NCI-H446 treated with DMSO at 0.1 percent for 48 hours (cell line): Measurements from ENCODE around the gene HOXC9.

ENCODE experiments used
- DNase-seq: peaks from one replicate; lab custom pipeline; 2025; lab: John Stamatoyannopoulos, UW

The HOXC9 gene

DNA sequence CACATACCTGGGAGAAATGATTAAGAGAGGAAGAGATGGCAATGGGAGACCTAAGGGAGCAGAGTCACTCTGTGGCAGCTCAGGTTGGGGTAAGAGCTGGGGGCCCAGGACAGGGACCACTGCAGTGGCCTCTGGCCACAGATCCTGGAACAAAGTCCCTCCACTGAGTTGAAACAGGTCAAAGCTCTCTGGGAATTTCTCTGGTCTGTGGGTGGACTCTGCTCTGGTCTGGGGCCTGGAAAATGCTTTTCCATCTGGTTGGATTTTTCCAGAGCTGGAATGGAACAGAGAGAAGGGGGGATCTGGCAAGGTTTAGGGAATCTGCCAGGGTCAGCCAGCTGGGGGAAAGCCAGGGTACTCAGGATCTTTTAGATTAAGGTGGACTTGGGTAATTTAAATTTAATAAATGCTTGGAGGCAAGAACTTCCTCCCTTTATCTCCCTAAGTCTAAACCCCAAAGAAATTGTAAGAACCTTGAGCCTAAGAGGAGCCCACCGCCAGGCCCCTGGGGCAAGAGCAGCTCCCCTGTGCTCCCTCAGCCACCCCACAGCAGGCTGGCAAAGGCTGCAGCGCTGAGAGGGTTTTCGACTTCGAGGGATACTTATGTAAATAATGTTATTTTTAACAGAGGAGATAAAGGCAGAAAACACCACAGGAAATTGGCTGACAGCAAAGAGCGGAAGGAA lies 11.3 kb upstream of the HOXC9 start:
- DNase-seq, result no peak

DNA sequence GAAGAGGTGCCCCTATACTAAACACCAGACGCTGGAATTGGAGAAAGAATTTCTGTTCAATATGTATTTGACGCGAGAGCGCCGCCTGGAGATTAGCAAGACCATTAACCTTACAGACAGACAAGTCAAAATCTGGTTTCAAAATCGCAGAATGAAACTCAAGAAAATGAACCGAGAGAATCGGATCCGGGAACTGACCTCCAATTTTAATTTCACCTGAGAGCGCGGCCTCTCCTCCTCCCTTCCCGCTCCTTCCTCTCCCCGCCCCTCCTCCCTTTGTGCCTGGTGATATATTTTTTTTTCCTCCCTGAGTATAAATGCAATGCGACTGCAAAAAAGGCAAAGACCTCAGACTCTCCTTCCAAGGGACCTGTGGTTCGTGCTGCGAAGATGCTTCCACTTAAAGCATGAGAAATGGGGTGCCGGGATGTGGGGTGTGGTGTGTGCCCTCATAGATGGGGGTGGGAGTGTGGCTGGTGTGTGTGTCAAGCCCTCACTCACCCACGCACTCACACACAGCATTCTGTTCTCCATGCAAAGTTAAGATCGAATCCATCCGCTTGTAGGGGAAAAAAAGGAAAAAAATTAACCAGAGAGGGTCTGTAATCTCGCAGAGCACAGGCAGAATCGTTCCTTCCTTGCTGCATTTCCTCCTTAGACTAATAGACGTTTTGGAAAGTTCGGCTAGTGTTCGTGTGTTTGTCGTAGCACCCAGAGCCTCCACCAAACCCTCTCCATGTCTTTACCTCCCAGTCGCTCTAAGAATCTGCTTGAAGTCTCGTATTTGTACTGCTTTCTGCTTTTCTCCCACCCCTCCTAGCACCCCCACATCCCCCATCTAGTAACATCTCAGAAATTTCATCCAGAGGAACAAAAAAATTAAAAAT lies 10.5 kb upstream of the HOXC9 start:
- DNase-seq, result peak; percentile 42

DNA sequence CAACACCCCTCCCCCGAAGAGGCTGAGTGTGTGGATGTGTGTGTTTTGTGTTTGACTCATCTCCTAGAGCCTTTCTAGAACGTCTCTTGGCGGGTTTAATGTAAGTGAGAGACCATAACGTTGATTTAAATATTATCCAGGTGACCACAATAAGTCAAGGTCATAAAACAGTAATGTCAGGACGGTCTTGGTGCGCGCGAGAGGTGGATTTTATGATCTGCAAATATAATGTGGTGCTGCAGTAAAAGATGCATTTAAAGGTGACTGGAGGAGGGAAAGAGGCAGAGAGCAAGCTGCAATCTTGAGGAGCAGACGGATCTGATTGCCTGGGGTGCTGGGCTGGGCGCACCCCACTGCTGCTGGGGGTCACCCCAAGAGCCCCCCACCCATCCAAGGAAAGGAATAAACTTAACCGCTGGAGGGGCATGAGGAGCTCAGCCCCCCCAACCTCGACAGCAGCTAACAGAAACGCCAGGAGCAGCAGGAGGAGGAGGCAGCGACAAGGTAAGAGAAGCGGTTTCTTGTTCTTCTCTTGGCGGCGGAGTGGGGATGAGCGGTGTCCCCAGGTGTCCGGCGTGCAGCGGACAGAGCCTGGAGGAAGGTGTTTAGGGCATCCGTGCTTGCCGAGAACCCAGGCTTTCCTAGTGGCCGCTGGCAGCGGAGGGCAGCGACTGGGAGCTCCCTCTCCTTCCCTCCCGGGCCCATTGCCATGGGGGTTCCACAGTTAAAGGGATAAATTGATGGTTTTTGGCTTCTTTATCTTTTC lies 9.5 kb upstream of the HOXC9 start:
- DNase-seq, result no peak

DNA sequence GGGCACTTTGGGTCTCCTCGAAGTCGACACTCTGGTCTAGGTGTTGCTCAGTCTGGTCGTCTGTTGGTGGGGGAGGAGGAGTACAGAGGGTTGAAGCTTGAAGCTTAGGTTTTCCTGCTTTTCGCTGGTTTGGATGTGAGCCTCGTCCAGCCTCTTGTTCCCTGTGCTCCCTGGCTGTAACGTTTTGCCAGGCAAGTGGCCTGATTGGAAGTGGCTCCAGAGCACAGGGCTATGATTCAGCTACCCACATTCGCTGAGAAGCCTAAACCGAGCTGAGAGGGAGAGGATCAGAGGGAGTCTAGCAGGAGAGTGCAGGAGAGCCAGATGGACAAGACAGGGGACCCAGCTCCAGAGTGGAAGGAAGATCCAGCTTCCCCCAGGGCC lies 8.9 kb upstream of the HOXC9 start:
- DNase-seq, result no peak

DNA sequence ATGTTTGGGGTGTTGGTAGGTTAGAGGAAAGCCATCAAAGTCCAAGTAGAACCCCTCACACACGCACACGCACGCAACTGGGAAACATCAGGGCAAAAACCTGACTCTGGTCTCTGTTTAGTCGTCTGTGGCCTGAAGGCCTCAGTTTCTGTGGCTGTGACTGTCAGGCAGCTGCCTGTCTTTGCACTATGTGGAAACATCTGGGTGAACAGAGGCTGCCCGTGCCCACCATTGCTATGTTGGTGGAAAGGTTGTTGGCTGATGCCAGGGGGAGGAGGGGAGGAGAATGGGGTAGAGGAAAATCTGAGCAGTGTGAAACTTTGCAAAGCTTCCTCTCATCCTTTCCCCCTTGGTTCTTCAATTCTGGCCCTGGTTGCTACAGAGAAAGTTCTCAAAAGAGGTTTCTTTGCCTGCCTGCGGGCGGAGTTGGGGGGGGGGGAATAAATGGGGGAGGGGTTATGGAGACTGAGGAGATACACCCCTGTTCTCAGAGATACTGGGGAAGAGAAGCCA lies 7.5 kb upstream of the HOXC9 start:
- DNase-seq, result no peak

DNA sequence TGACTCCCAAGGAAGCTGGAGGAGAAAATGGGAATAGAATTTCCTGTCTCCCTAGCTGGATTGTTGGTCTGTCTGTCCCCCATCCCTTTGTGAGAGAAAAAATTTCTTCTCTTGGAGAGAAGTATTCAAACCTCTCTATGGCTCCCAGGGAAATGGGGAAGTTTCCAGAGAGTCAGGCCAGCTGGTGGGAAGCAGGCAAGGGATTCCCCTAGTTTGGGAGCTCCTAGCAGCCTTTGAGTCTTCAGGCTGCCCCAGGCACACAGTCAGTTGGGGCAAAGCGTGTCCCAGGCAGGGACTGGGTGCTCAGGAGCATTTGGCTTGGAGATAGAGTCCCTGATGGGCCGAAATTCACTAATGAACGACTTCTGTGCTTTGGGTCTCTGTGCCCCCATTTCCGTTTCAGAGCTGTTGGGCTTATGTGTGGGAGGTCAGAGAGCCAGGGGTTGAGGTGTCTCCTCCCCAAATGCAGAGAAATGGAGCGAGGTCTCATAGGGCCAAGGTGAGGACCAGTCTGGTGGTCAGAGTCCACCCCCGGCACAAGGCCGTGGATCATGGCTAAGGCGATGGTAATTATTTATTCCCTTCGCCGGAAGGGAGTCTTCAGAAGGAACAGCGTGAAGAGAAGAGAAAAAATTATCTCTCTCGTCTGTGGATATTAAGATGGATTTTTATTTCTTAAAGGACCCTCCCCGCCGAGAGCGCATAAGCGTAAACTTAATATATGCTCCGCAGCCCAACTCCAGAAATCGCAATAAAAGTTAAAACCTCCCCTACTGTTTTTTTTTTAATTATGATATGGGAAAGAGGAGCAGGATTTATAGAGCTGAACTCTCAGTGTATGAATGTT lies 6.6 kb upstream of the HOXC9 start:
- DNase-seq, result no peak

DNA sequence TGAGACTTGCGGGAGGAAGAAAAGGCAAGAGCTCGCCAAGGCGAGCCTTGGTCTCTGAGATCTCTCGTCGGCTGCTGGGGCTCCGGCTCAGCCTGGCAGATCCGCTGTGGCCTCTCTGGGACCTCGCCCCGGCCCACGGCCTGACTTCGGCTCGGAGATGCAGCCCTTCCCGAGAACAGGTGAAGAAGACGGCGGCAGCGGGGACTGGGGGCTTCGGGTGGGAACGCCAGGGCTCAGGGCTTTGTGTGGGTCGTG lies 6.0 kb upstream of the HOXC9 start:
- no peak for DNase-seq

DNA sequence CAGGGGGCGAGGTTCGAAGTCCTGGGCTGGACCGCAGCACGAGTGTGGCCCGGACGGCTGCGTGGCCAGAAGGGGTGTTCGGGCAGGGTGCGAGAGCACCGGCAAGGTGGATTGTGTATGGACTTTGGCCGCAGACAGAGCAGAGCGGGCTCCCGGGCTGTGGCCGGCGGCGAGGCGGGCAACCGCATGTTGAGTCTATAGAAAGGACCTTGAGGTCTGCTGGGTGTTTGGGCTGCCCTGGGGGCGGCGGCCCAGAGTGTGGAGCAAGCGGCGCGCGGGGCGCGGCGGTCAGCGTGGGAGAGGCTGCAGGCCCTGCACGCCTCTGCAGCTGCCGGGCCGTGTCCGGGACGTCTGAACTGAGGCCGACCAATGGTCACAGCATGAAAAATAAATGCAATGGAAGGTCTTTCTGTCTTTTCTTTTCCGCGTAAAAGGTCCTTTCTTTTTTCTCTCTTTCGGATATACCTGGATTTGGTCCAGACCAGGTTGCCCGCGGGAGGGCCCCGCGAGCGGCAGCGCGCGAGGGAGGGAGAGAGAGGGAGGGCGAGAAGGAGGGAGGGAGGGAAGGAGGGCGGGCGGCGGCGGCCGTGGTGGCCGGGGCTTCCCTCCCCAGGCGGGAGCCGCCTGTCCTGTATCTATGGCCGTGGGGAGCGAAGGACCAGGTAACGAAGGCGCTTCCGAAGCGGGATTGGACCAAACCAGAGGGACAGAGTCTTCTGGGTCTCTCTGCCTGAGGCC lies 5.5 kb upstream of the HOXC9 start:
- DNase-seq, result no peak

DNA sequence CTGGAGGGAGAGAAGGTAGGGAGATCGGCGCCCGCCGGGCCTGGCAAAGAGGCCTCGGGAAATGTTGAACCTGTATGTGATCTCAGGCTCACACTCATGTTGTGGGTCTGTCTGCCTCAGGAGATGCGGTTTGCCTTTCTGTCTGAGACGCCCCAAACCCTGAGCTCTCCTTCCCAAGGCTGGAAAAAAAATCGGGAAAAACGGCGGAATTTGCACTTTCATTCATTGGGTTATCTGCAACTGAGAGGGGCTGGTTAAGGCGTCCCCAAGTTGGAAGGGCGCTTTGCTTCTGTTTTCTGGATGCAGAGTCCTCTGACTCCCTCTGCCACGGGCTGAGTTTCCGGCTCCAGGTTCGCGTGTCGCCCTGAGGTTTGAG lies 5.0 kb upstream of the HOXC9 start:
- no peak for DNase-seq

DNA sequence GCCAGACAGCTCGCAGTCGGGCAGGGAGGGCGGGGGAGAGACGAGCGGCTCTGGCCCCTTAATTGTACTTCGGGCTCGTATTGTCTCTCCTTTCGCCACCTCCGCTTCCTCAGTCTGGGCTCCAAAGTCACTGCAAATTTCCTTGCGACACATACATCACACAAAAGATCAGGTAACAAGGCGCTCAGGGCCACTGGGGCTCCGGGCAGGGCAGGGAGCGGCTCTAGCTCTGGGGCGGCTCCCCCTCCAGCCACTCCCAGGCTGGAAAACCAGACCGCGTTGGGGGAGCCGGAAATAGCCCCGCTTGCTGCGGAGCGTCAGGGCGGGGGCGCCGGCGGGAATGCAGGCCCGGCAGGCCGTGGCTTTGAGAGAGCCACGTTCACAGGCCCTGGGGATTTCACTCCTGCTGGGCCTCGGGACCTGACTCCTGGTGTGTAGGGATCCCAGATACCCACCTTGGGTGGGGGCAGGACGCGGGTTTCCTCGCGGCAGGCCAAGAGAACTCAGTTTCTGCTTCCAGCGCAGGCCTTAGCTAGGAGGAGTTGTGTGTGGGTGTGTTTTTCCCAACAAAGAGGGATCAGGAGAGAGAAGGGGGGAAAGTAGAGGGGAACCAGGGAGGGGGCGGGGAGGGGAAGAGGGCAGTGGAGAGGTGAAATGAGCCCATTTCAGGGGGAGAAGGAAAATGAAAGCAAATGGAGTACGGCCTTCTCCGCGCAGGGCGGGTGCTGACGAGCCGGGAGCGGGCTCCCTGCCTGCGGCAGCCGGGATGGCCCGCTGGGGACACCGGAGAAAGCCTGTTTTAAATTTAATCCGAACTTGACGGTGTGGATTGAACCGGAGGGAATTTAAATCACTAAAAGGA lies 4.4 kb upstream of the HOXC9 start:
- no peak for DNase-seq

DNA sequence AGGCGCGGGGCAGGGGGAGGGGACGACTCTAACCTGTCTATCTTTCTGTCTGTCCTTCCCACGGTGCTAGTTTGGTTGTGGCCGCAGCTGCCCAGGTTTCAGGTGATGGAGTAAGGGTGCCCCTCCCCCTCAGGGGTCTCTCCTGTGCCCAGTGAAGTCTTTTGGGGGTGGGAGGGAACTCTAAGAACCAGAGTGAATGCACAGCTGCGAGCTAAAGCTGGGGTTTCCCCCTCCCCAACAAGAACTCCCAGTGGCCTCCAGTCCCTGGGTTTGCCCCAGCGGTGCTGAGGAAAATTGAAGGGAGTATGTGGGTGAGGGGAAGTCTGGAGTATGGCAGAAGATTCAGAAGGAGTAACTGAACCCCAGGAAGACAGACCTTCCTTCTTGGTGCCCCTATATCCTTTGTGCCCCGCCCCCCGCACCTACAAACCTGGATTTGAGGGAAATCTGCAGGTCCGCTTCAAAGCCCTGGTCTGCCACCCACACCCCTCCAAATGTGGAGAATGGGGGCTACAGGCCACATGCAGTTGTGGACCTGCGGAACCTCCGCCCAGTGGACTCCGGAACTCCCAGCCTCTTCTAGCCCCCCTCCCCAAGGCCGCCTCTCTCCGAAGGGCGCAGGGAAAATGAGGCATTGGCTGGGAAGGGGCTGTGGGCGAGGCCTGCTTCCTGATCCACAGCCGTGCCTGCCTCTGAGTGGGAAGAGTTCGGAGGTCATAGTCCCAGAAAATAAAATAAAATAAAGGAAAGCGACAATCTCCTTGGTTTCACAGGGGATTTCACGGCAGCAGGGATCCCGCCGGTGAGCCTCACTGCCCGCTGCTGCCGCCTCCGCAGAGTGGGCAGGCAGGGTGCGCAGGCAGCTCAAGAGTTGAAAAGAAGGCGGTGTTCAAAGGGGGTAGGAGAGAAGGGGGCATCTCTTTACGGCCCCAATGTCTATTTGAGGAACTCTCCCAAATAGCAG lies 3.4 kb upstream of the HOXC9 start:
- DNase-seq, result no peak

DNA sequence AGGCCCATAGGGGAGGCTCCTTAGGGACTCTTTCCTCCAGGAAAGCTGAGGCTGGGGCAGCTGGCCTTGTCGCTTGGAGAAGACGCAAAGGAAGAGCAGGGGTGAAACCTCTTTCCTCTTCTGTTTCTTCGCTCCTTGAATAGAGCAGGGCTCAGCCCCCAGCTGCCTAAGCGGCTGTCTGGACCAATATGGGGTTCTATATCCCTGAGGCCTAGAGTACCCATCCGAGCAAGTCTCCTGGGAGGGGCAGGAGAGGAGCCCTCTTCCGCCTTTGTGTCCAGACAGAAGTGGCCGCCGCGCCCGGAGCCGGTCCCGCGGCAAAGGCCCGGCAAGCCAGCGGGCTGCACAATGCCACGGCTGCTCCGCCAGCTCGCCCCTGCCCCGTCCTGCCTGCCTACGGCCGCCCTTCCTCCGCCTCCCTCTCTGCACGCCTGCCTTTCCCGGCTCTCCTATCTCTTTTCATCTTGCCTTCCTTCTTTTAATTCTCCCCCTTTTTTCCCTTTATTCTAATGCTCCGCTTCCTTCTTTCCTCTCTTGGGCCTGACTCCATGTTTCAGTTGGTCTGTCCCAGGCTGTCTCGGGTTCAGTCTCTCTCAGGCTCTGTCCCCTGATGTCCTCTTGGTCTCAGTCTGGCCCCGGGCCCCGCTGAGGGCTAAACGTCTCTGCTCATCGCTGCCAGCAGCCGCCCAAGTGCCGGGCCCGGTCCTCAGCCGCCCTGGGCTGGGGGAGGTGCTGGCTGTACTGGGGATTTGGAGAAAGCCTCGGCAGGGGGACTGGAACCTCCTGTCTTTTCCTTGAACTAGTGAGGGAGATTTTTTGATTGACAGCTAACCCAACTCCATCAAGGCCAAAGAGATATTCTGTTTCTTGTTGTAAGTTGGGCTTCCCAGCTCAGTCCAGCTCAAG lies 2.5 kb upstream of the HOXC9 start:
- no peak for DNase-seq

DNA sequence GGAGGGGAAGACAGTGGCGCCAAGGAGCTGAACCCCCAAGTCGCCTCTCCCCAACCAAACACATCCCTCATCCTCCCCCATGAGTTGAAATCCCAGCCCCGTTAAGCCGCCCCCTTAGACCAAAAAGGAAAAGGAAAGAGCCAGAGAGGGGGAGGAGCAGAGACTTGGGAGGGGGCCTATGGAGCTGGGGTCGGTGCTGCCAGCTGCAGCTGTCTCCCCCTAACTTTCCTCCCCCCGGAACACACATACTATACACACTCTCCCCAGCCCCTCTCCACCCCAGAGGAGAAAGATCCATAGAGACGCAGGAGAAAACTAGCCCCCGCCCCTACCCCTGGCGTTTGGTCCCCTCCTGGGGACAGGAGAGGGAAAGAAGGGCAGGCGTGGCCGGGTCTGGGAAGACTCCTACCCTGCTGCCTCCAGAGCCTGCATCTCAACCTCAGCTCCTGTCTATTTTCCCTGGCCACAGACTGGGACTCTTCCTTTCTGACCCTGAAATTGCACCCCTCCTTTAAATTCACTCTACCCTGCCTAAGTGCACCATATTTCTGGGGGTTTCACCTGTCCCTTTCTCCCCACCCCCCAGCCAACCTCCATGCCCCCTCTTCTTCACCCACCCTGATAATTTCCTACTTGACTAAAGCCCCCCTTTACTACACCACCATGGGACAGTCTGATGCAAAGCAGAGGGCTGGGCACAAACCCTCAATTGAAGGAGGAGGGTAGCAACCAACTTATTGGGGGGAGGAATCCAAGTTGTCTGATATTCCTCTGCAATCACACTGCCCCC lies 1.7 kb upstream of the HOXC9 start:
- DNase-seq, result no peak

DNA sequence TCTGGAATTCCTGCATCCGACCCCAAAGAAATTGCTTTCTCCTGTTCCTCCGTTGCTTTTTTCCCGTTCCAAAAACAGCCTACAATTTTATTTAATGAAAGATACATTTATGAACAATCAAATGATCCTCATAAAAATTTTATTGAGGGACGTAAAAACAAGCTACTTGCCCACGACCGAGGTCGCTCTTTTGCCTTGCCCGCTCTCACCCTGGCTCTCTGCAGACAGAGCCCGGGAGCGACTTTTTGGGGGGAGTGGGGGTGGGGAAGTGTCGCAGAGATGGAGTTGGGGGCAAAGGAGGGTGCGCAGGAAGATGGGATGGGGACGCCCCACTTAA lies 1.1 kb upstream of the HOXC9 start:
- DNase-seq, result no peak

DNA sequence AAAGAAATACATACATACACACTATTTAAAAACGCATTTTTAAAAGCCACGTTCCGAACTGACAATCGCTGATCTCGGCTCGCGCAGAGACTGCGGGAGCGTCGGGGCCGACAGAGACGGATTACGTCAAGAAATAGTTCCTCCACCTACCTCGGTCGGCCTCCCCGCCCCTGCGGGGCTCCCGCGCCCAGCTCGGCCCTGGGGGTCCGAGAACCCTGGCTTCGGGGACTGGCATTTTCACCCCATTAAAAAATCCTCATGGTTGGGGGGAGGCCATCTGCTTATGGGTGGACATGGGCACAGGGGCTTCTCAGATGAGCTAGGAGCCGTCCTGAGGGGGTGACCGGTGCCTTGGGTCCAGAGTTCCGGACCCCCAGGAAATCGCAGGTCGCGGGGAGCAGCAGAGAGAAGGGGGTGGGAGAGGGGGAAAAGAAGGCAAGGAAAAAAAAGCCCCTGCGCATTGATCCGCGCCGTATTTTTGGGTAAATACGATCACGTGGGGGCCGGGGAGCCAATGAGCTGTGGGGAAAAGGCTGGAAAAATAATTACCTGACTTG lies 324 bp upstream of the HOXC9 start:
- DNase-seq, result peak; percentile 28

DNA sequence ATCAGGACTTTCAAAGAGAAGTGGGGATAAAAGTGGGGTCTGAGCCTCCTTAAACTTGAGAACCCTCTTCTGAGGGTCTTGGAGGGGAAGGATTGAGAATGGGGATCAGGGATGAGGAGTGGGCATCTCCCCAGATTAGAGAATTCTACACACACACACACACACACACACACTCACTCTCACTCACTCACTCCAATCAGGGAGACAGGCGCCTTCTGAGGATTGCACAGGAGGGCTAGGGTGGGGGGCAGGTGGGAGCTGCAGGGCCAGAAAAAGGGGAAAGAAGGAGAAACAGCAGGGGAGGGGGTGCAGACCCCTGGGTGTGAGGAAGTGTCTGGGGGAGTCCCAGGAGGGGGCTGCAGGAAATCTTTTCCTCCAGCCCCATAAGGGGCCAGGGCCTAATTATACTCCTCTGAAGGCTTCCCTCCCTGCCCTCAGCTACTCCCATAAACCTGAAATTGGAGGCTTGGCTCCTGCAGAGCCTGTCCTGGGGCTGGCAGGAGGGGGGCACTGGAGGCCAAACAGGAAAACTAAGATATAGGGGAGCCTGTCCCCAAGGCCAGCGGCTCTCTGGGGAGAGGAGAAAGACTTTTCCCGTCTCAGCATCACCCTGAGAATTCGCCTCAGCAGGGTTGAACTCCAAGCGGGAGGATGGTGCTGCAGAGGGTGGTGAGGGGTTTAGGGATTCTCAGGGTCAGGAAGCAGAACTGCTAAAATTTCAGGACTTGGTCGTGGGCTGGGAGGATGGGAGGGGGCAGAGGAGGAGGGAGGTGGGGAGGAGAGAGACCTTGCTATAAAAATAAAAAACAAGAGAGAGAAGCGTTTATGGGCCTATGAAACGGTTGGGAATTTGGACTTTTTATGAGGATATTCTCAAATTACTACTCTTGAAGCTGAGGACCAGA lies 1.6 kb downstream of the HOXC9 start:
- no peak for DNase-seq
